Measurements from ENCODE around the gene BIN1.

- TF ChIP-seq CTCF (IDR thresholded peaks at IDR 0.05; ENCODE audit: poor library complexity, severe bottlenecking), result no peak
- no peak for TF ChIP-seq RAD21 (conservative IDR thresholded peaks at IDR 0.05)
- no peak for TF ChIP-seq EP300 (conservative IDR thresholded peaks at IDR 0.05; ENCODE audit: poor library complexity, severe bottlenecking)
- TF ChIP-seq TAF1 (IDR thresholded peaks at IDR 0.05; ENCODE audit: low read depth), result no peak
- no peak for TF ChIP-seq EZH2 (IDR thresholded peaks at IDR 0.05; ENCODE audit: borderline replicate concordance, insufficient read depth, low read length, poor library complexity, severe bottlenecking)
- no peak for TF ChIP-seq POLR2AphosphoS5 (IDR thresholded peaks at IDR 0.05)
- TF ChIP-seq REST (IDR thresholded peaks at IDR 0.05; ENCODE audit: borderline replicate concordance), result no peak
- no peak for TF ChIP-seq SMC3 (conservative IDR thresholded peaks at IDR 0.05; ENCODE audit: poor library complexity)
Measured at GRCh38 chr2:127101756-127102477, 5.0 kb downstream of the BIN1 start.
